Ascending aorta (tissue), 2 donors: Measurements from ENCODE around the gene RFX7. TPM values are rescaled to one million over a fixed set of nuclear protein-coding genes. Genes with fewer than 3 reads are reported as not detected.

Experiments used
- DNase-seq, 2 donors: peaks; one replicate each; pipeline ENCODE4 v3.0.0-alpha.2; 2019; ENCODE audit warnings: low spot score in 2 of 2
- H3K27ac ChIP-seq, 2 donors: fragments of 200-600 bp; sonication (generic); one replicate each; pipeline ENCODE4 v1.5.1; 2016 to 2017; ENCODE audit warnings: mild to moderate bottlenecking in 1 of 2
- H3K27me3 ChIP-seq: fragments of 200-600 bp; sonication (generic); one replicate; pipeline ENCODE4 v1.5.1; 2017
- H3K36me3 ChIP-seq, 2 donors: fragments of 200-600 bp; sonication (generic); one replicate each; pipeline ENCODE4 v1.5.1; 2016
- H3K4me1 ChIP-seq, 2 donors: fragments of 200-600 bp; sonication (generic); one replicate each; pipeline ENCODE4 v1.5.1; 2016 to 2017; ENCODE audit warnings: mild to moderate bottlenecking in 1 of 2
- H3K4me3 ChIP-seq, 2 donors: fragments of 200-600 bp; sonication (generic); one replicate each; pipeline ENCODE4 v1.5.1; 2016 to 2017; ENCODE audit warnings: mild to moderate bottlenecking in 1 of 2
- H3K9me3 ChIP-seq, 2 donors: fragments of 200-600 bp; sonication (generic); one replicate each; pipeline ENCODE4 v1.5.1; 2016
- intact Hi-C: fragments of 100-400 bp; cut with DNase I; formaldehyde crosslinking; loops from one replicate; pipeline ENCODE4 v1.15.1; 2023
- total RNA-seq: library from RNA; depleted of rRNA; stranded (reverse); fragments of >200 nt; gene quantifications from one replicate; pipeline ENCODE4 v1.1.0, GENCODE V29; 2016
- TF ChIP-seq, protein P1 (sequence below), 3 experiments: fragments of 200-600 bp in 2 of 3; fragments of 450-650 bp in 1 of 3; sonication (generic) in 2 of 3; IDR thresholded peaks; one replicate each; pipeline ENCODE4 v1.5.1; 2016 to 2019; ENCODE audit warnings: antibody characterized with exemption in 3 of 3, mild to moderate bottlenecking in 1 of 3, moderate library complexity in 1 of 3

The RFX7 gene
- total RNA-seq, 1 donor from 2014 or later: 14.2 TPM

DNA sequence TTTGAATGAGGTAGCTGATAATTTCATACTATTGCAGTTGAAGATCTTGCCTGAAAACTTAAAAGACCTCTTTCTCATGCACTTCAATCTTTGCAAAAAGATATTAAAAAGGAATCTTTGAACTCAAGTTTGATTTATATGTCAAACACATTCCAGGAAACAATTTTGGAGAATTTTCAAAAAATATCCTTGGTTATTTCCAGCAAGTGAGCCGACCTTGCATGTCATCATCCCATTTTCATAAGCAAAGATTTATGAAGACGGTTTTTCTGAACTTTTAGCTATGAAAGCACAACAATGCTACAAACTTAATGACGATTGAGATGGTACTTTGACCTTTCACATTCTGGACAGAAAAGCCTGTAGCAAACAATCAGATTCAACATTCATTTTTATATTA is 95.6 kb downstream of the RFX7 start:
- H3K27ac ChIP-seq: no peak overlapping the region
- no peak overlapping the region for H3K4me3 ChIP-seq

DNA sequence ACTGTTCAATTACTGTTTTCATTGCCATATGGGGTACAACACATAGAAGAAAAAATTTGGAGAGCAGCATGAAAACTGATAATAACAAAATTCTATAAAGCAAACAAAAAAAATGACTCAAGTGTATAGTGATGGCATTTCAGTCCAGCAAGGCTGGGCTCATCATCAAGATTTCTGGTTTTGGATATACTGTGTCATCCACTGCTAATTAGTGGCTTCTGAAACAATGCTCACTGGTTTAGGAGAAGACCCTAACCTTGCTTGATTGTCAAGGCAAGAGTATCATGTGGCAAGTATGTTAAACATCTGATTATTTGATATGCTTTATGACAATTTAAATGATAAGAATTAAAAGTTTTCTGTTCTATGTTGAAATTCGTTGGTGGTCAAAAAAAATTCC is 96.9 kb downstream of the RFX7 start:
- no peak overlapping the region for H3K27ac ChIP-seq
- H3K4me1 ChIP-seq: no peaks in the 10 kb centered on the region
- peaks cover 1 to 17% of the 10 kb centered on the region in 2 donors for H3K36me3 ChIP-seq
- TF ChIP-seq, protein P1, sequence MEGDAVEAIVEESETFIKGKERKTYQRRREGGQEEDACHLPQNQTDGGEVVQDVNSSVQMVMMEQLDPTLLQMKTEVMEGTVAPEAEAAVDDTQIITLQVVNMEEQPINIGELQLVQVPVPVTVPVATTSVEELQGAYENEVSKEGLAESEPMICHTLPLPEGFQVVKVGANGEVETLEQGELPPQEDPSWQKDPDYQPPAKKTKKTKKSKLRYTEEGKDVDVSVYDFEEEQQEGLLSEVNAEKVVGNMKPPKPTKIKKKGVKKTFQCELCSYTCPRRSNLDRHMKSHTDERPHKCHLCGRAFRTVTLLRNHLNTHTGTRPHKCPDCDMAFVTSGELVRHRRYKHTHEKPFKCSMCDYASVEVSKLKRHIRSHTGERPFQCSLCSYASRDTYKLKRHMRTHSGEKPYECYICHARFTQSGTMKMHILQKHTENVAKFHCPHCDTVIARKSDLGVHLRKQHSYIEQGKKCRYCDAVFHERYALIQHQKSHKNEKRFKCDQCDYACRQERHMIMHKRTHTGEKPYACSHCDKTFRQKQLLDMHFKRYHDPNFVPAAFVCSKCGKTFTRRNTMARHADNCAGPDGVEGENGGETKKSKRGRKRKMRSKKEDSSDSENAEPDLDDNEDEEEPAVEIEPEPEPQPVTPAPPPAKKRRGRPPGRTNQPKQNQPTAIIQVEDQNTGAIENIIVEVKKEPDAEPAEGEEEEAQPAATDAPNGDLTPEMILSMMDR (IDR thresholded peaks at IDR 0.05): no peak
- no peaks in the 10 kb centered on the region for H3K27me3 ChIP-seq
- intact Hi-C loops: no loop called here
- no peak for DNase-seq
- H3K4me3 ChIP-seq: no peak overlapping the region
- H3K9me3 ChIP-seq: peaks cover 0 to 7% of the 10 kb centered on the region in 2 donors

More for the DNA sequence above, 95.6 kb downstream of the RFX7 start:
- Histone ChIP-seq H3K4me1 (no peaks in the 10 kb centered on the region), H3K27me3 (no peaks in the 10 kb centered on the region), H3K9me3 (peaks cover 0 to 11% of the 10 kb centered on the region in 2 donors), H3K36me3 (peaks cover 0 to 4% of the 10 kb centered on the region in 2 donors)
- DNase-seq: no peak
- TF ChIP-seq, protein P1 (IDR thresholded peaks at IDR 0.05): no peak
- intact Hi-C loops: no loop called here

DNA sequence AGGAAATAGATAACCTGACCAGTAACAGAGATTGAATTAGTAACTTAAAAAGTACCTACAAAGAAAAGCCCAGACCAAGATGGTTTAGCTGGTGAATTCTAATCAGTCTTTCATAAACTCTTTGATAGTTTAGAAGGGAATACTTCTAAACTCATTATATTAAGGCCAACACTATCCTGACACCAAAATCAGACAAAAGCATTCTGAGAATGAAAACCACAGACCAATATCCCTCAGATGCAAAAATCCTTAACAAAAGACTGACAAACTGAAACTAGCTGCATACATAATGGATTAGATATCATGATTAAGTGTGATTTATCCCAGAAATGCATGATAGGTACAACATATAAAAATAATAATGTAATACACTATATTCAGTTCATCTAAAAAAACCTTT is 115.6 kb downstream of the RFX7 start:
- Histone ChIP-seq H3K4me3 (no peak overlapping the region), H3K27me3 (no peaks in the 10 kb centered on the region), H3K4me1 (no peaks in the 10 kb centered on the region), H3K27ac (no peak overlapping the region), H3K36me3 (peaks cover 0 to 20% of the 10 kb centered on the region in 2 donors), H3K9me3 (peaks cover 12 to 18% of the 10 kb centered on the region in 2 donors)
- no peak for DNase-seq
- intact Hi-C loops: no loop called here
- TF ChIP-seq, protein P1 (IDR thresholded peaks at IDR 0.05): no peak

- no peak for DNase-seq
- H3K27me3 ChIP-seq: no peaks in the 10 kb centered on the region
- intact Hi-C loops: no loop called here
- peaks cover 0 to 20% of the 10 kb centered on the region in 2 donors for H3K36me3 ChIP-seq
- peaks cover 12 to 18% of the 10 kb centered on the region in 2 donors for H3K9me3 ChIP-seq
- H3K4me1 ChIP-seq: no peaks in the 10 kb centered on the region
- TF ChIP-seq, protein P1 (IDR thresholded peaks at IDR 0.05): no peak
- no peak overlapping the region for H3K27ac ChIP-seq
- H3K4me3 ChIP-seq: no peak overlapping the region
Observed at GRCh38 chr15:56126409-56126808, 117.3 kb downstream of the RFX7 start.

DNA sequence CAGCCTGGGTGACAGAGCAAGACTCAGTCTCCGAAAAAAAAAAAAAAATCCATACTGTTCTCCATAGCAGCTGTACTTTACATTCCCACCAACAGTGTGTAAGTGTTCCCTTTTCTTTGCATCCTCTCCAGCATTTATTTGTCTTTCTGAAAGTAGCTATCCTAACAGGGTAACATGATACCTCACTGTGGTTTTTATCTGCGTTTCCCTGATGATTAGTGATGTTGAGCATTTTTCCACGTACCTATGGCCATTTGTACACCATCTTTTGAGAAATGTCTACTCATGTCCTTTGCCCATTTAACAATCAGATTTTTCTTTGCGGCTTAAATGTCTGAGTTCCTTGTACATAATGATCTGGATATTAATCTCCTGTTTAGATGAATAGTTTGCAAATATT is 119.3 kb downstream of the RFX7 start:
- Histone ChIP-seq H3K27me3 (no peaks in the 10 kb centered on the region), H3K36me3 (peaks cover 0 to 20% of the 10 kb centered on the region in 2 donors), H3K4me3 (no peak overlapping the region), H3K9me3 (peaks cover 14 to 29% of the 10 kb centered on the region in 2 donors), H3K27ac (no peak overlapping the region), H3K4me1 (no peaks in the 10 kb centered on the region)
- no peak for DNase-seq
- TF ChIP-seq, protein P1 (IDR thresholded peaks at IDR 0.05): no peak
- intact Hi-C loops: no loop called here

GRCh38 chr15:56105855-56106254 is 137.8 kb downstream of the RFX7 start:
- Histone ChIP-seq H3K27me3 (no peaks in the 10 kb centered on the region), H3K4me3 (no peak overlapping the region), H3K27ac (peak overlapping the region in 1 of 2 donors; percentile 24), H3K4me1 (peaks cover 0 to 9% of the 10 kb centered on the region in 2 donors), H3K36me3 (no peaks in the 10 kb centered on the region), H3K9me3 (no peaks in the 10 kb centered on the region)
- DNase-seq: no peak
- TF ChIP-seq, protein P1 (IDR thresholded peaks at IDR 0.05): no peak
- intact Hi-C loops: loop anchor here (10.0 kb wide), 1 partner anchor 111 kb away; the partner anchor contains the start of gene NEDD4
